GM12873 (cell line): ENCODE data around the gene RTN4RL1.

Experiments used
- CTCF ChIP-seq: IDR thresholded peaks from 2 replicates; pipeline ENCODE4 v1.5.1; 2012; ENCODE audit warnings: low read depth, mild to moderate bottlenecking, moderate library complexity, low read length, control low read depth; ENCODE audit not compliant: insufficient read depth; ENCODE audit errors: missing control alignments

The RTN4RL1 gene

DNA sequence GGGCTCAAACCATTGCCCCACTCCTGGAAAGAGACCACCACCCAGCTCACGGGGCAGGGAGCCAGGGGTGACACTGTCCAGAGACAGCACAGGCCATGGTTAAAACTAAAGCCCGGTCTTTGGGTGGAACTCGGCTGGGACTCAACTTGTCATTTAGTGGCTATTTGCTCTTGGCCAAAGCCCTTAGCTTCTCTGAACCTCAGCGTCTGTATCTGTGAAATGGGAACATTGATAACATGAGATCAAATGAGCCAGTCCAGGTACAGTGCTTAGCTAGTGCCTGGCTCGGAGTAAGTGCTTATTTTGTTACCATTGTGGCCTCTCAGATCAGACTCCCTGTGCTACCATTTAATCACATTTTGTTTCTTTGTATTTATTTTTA lies 48.5 kb downstream of the RTN4RL1 start:
- no peak for TF ChIP-seq CTCF

DNA sequence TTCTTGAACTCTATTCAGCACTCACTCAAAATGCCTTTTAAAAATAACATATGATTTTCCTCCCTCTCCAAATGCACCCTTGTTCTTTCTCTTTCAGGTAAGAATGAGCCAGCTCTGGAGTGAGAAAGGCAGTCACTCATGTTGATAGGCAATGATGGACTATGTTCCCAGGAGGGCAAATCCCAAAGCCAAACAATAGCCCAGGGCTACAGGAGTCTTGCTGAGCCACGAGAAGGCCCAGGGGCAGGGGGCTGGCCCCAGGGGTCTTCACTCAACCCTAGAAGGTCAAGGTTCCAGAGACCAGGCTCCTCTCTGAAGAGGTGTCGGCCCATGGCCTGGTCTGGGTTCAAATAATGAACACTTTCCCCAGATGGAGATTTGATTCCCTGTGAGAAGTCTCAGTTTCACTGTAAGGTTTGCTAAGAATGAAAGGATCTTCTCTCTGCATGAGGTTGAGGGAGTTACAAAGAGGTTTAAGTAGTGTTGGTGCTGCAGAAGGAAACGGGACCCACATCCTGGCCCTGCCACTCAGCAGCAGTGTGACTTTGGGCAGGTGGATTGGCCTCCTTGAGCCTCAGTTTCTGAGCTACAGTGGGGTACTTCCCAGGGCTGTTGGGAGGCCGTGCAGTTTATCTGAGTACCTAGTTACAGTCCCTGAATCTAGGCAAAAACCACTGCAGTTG lies 49.0 kb downstream of the RTN4RL1 start:
- TF ChIP-seq CTCF: no peak

DNA sequence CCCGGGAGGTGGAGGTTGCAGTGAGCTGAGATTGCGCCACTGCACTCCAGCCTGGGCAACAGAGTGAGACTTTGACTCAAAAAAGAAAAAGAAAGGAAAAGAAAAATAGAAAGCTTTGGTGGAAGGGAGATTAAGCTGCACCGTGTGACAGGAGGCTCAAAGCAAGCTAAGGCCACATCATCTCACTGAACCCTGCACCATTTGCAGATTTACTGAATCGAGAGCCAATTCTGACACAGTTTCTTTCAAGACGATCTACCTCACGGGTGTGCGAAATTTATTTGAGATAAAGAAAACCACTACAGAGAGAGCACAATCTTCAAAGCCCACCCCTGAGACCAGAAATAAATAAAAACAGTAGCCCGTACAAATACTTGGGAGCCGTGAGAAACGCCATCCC lies 49.6 kb downstream of the RTN4RL1 start:
- no peak for TF ChIP-seq CTCF

- no peak for TF ChIP-seq CTCF
Observed at GRCh38 chr17:1972487-1973160, 52.5 kb downstream of the RTN4RL1 start.

GRCh38 chr17:1970843-1971384 lies 54.2 kb downstream of the RTN4RL1 start:
- TF ChIP-seq CTCF: no peak

DNA sequence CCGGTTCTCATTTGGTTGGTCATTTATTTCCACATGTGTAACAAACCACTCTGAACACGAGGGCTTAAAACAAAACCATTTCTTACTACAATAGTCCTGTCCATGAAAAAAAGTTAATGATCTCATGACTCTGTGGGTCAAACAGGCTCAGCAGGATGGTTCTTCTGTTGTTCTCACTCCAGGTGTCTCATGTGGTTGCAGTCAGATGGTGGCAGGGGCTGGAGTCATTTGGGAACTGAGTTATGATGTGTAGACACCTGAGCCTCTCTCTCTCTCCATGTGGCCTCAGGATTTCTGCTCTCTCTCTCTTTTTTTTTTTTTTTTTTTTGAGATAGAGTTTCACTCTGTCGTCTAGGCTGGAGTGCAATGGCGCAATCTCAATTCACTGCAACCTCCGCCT lies 55.4 kb downstream of the RTN4RL1 start:
- TF ChIP-seq CTCF: no peak

GRCh38 chr17:1967213-1967612 lies 57.9 kb downstream of the RTN4RL1 start:
- TF ChIP-seq CTCF: no peak
